Smooth muscle cell (in vitro differentiated cells): ENCODE measurements around the gene BICD1. TPM values are rescaled to one million over a fixed set of nuclear protein-coding genes. Genes with fewer than 3 reads are reported as not detected.

Experiments
- DNase-seq: peaks from one replicate; lab custom pipeline; 2025; ENCODE audit not compliant: unreplicated experiment; lab: John Stamatoyannopoulos, UW
- H2AFZ ChIP-seq: fragments of 200-600 bp; sonication (generic); 2 replicates; pipeline ENCODE4 v1.6.0; 2016; ENCODE audit warnings: antibody characterized with exemption, low read depth, mild to moderate bottlenecking
- H3F3A ChIP-seq: fragments of 200-600 bp; sonication (generic); 2 replicates; pipeline ENCODE4 v1.6.0; 2017; ENCODE audit warnings: antibody characterized with exemption, low read depth
- H3K27ac ChIP-seq: fragments of 200-600 bp; sonication (generic); 2 replicates; pipeline ENCODE4 v1.5.1; 2016; ENCODE audit warnings: low read depth, mild to moderate bottlenecking
- H3K27me3 ChIP-seq: fragments of 200-600 bp; sonication (generic); 2 replicates; pipeline ENCODE4 v1.6.1; 2016; ENCODE audit warnings: low read depth, mild to moderate bottlenecking
- H3K36me3 ChIP-seq: fragments of 200-600 bp; sonication (generic); 2 replicates; pipeline ENCODE4 v1.5.1; 2016; ENCODE audit warnings: low read depth
- H3K4me1 ChIP-seq: fragments of 200-600 bp; sonication (generic); 2 replicates; pipeline ENCODE4 v1.5.1; 2016; ENCODE audit warnings: low read depth
- H3K4me2 ChIP-seq: fragments of 200-600 bp; sonication (generic); 2 replicates; pipeline ENCODE4 v1.6.0; 2016; ENCODE audit warnings: mild to moderate bottlenecking
- H3K4me3 ChIP-seq: fragments of 200-600 bp; sonication (generic); 2 replicates; pipeline ENCODE4 v1.5.1; 2016; ENCODE audit warnings: mild to moderate bottlenecking
- H3K79me2 ChIP-seq: fragments of 200-600 bp; sonication (generic); 2 replicates; pipeline ENCODE4 v1.6.0; 2016; ENCODE audit warnings: low read depth, mild to moderate bottlenecking
- H3K9ac ChIP-seq: fragments of 200-600 bp; sonication (generic); 2 replicates; pipeline ENCODE4 v1.6.0; 2016; ENCODE audit warnings: low read depth
- H3K9me3 ChIP-seq: fragments of 200-600 bp; sonication (generic); replicated peaks from 2 replicates; pipeline ENCODE4 v1.5.1; 2016; ENCODE audit warnings: low read depth
- H4K20me1 ChIP-seq: fragments of 200-600 bp; sonication (generic); 2 replicates; pipeline ENCODE4 v1.6.0; 2016; ENCODE audit warnings: low read depth
- WGBS: methylation state at CpG from one replicate; pipeline ENCODE4 v1.1.7; 2016; ENCODE audit warnings: low lambda C conversion rate; 5-methylcytosine and 5-hydroxymethylcytosine counted together
- polyA plus RNA-seq: library from polyadenylated mRNA; unstranded; fragments of >200 nt; fragmentation: Nextera tagmentation; extraction: Ambion mirVana; gene quantifications from 2 replicates; pipeline ENCODE4 v1.2.1, GENCODE V29; 2016
- small RNA-seq: library from RNA; depleted of rRNA; stranded (forward); fragments of <200 nt; gene quantifications from one replicate; pipeline ENCODE3, GENCODE V24; 2014
- total RNA-seq: library from RNA; depleted of rRNA; stranded (reverse); fragments of >200 nt; gene quantifications from 2 replicates; pipeline ENCODE4 v1.2.3, GENCODE V29; 2014
- TF ChIP-seq, protein P1 (sequence below): fragments of 200-600 bp; sonication (generic); IDR thresholded peaks from 2 replicates; pipeline ENCODE4 v1.5.1; 2017; ENCODE audit warnings: borderline replicate concordance, mild to moderate bottlenecking, antibody characterized with exemption; ENCODE audit not compliant: insufficient read depth, poor library complexity, severe bottlenecking

The BICD1 gene
- total and polyA plus RNA-seq, 2 experiments from 2014 or later: 6.5 to 11.5 TPM

- Histone ChIP-seq H3K4me1 (no peaks in the 10 kb centered on the region), H4K20me1 (no peaks in the 10 kb centered on the region), H3K4me3 (no peak overlapping the region), H3K4me2 (no peak overlapping the region), H3K79me2 (no peaks in the 10 kb centered on the region), H3K27me3 (no peaks in the 10 kb centered on the region), H3F3A (peaks cover 8% of the 10 kb centered on the region), H3K27ac (no peak overlapping the region), H3K36me3 (no peaks in the 10 kb centered on the region), H2AFZ (no peak overlapping the region), H3K9me3 (no peaks in the 10 kb centered on the region), H3K9ac (no peak overlapping the region)
- TF ChIP-seq, protein P1, sequence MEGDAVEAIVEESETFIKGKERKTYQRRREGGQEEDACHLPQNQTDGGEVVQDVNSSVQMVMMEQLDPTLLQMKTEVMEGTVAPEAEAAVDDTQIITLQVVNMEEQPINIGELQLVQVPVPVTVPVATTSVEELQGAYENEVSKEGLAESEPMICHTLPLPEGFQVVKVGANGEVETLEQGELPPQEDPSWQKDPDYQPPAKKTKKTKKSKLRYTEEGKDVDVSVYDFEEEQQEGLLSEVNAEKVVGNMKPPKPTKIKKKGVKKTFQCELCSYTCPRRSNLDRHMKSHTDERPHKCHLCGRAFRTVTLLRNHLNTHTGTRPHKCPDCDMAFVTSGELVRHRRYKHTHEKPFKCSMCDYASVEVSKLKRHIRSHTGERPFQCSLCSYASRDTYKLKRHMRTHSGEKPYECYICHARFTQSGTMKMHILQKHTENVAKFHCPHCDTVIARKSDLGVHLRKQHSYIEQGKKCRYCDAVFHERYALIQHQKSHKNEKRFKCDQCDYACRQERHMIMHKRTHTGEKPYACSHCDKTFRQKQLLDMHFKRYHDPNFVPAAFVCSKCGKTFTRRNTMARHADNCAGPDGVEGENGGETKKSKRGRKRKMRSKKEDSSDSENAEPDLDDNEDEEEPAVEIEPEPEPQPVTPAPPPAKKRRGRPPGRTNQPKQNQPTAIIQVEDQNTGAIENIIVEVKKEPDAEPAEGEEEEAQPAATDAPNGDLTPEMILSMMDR: no peak
- 48% methylated on average over 2 of the region's 2 CpGs for WGBS
- no peak for DNase-seq
These were observed 313.7 kb downstream of the BICD1 start for GRCh38 chr12:32420356-32420755.

DNA sequence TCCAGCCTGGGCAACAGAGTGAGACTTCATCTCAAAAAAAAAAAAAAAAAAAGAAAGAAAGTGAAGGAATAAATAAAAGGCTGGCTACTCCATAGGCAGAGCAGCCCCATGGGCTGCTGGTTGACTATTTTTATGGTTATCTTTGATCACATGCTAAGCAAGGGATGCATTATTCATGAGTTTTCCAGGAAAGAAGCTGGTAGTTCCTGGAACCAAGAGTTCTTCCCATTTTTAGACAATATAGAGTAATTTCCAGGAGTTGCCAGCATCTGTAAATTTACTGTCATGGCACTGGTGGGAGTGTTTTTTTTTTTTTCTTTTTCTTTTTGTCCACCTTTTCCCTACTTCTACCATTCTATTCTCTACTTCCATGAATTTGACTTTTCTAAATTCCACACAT lies 316.9 kb downstream of the BICD1 start:
- Histone ChIP-seq H2AFZ (no peak overlapping the region), H3K79me2 (no peaks in the 10 kb centered on the region), H3K27me3 (no peaks in the 10 kb centered on the region), H3K4me2 (no peak overlapping the region), H4K20me1 (no peaks in the 10 kb centered on the region), H3K9ac (no peak overlapping the region), H3K9me3 (peaks cover 2% of the 10 kb centered on the region), H3K36me3 (no peaks in the 10 kb centered on the region), H3K4me1 (no peaks in the 10 kb centered on the region), H3K4me3 (no peak overlapping the region), H3K27ac (no peak overlapping the region), H3F3A (peaks cover 8% of the 10 kb centered on the region)
- DNase-seq: no peak
- TF ChIP-seq, protein P1: no peak

DNA sequence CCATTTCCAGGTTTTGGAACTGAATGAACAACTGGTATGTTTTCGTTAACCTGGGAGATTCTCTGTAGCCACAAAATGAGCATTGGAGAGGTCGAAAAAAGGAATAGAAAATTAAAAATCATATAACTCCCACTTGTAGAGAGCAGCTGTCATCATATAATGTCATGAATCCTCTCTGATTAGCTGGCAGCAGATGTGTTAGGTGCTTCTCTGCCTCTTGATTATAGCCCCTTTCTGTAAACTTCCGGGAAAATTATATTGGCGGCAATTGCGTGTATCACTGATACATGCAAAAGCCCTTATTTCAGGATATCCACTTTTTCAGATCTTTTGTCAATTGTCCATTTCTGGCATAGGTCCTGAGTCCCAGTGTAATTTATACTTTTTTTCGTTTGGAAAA lies 324.4 kb downstream of the BICD1 start:
- Histone ChIP-seq H3K79me2 (no peaks in the 10 kb centered on the region), H3K4me2 (no peak overlapping the region), H3K4me1 (no peaks in the 10 kb centered on the region), H3K4me3 (no peak overlapping the region), H3K36me3 (no peaks in the 10 kb centered on the region), H3K9me3 (peaks cover 2% of the 10 kb centered on the region), H3K27ac (no peak overlapping the region), H3F3A (no peaks in the 10 kb centered on the region), H3K27me3 (no peaks in the 10 kb centered on the region), H3K9ac (no peak overlapping the region), H2AFZ (no peak overlapping the region), H4K20me1 (no peaks in the 10 kb centered on the region)
- DNase-seq: no peak
- 88% methylated on average over 6 of the region's 6 CpGs for WGBS
- TF ChIP-seq, protein P1: no peak

Small RNA genes lying within 50 kb of the gene (small RNA-seq; reads per million reads assigned to genes)
- gene AC048344.2 (not detected), gene AC048344.3 (not detected), gene RF00019 (not detected)

Other genes starting within 250 kb of the BICD1 start
- gene RESF1, start 147.4 kb upstream of the BICD1 start, total RNA-seq: 28.3 and 57.6 TPM in 2 replicates
- 9.7 and 10.5 TPM in 2 replicates for gene RESF1, start 147.4 kb upstream of the BICD1 start, polyA plus RNA-seq